Upper lobe of left lung (tissue), 4 donors: ENCODE data around the gene PPAT.

Experiments
- CTCF ChIP-seq, 6 experiments: fragments of 450-650 bp in 4 of 6; fragments of 200-600 bp in 2 of 6; sonication (generic) in 2 of 6; IDR thresholded peaks; one replicate each; pipeline ENCODE4 v1.5.1; 2016 to 2019; ENCODE audit warnings: antibody characterized with exemption in 6 of 6
- EP300 ChIP-seq, 4 donors: sonication (generic); formaldehyde crosslinking; IDR thresholded peaks; one replicate each; pipeline ENCODE4 v1.5.1; 2017; ENCODE audit warnings: antibody characterized with exemption in 4 of 4, control low read depth in 2 of 4
- POLR2A ChIP-seq, 4 donors: fragments of 450-650 bp; IDR thresholded peaks; one replicate each; pipeline ENCODE4 v1.5.1; 2016 to 2017; ENCODE audit warnings: antibody characterized with exemption in 4 of 4, mild to moderate bottlenecking in 2 of 4
- POLR2AphosphoS5 ChIP-seq, 2 donors: sonication (generic); formaldehyde crosslinking; IDR thresholded peaks; one replicate each; pipeline ENCODE4 v1.5.1; 2017; ENCODE audit warnings: antibody characterized with exemption in 2 of 2

GRCh38 chr4:56477192-56477702 lies 41.8 kb upstream of the PPAT start:
- TF ChIP-seq POLR2AphosphoS5 (IDR thresholded peaks at IDR 0.05) (no peak), POLR2A (IDR thresholded peaks at IDR 0.05) (no peak), CTCF (IDR thresholded peaks at IDR 0.05) (no peak), EP300 (IDR thresholded peaks at IDR 0.05) (no peak)
